ENCODE measurements around the gene IL34.

Gene IL34

DNA sequence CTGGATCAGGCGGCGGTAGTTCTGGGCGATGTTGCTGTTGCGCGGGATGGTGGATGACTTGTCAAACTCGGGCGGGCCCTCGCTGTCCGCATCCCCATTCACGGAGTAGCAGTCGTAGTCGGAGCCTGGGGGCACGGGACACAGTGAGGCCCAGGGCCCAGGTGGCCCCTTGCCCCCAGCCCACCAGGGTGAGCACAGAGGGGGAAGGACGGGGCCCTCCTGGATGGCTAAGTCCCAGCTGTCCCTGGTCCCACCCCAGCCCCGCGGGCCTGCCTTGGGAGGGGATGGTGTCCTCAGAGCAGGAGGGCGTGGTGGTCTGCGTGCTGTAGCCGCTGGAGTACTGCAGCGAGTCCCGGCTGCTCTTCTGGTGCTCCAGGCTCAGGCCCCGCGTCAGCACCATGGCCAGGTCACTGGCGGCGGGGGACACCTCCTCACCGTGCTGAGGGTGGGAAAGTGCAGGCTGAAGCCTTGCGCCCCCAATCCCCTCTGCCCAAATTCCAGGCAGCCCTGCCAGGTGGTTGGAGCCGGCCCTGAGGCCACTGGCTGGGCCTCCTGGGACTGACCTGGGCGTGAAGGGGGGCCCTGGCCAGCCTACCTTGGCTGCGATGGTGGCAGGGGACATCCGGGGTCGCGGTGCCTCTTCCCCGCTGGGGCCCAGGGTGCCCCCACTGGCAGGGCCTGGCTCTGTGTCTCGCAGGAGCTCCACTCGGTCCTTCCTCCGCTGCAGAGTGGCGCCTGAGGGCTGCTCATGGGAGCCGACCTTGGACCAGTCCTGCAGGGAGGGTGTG is 18.2 kb downstream of the IL34 start:
- no peak overlapping the region for H3K4me2 ChIP-seq (ENCODE audit: insufficient read depth, low read length)
- TF ChIP-seq EZH2 (IDR thresholded peaks at IDR 0.05; ENCODE audit: borderline replicate concordance, low read depth, low read length, severe bottlenecking): no peak
- TF ChIP-seq, protein P1, sequence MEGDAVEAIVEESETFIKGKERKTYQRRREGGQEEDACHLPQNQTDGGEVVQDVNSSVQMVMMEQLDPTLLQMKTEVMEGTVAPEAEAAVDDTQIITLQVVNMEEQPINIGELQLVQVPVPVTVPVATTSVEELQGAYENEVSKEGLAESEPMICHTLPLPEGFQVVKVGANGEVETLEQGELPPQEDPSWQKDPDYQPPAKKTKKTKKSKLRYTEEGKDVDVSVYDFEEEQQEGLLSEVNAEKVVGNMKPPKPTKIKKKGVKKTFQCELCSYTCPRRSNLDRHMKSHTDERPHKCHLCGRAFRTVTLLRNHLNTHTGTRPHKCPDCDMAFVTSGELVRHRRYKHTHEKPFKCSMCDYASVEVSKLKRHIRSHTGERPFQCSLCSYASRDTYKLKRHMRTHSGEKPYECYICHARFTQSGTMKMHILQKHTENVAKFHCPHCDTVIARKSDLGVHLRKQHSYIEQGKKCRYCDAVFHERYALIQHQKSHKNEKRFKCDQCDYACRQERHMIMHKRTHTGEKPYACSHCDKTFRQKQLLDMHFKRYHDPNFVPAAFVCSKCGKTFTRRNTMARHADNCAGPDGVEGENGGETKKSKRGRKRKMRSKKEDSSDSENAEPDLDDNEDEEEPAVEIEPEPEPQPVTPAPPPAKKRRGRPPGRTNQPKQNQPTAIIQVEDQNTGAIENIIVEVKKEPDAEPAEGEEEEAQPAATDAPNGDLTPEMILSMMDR (IDR thresholded peaks at IDR 0.05; ENCODE audit: borderline replicate concordance, extremely low read depth, low read length, poor library complexity, severe bottlenecking): no peak
- no peaks in the 10 kb centered on the region for H3K9me3 ChIP-seq (ENCODE audit: insufficient read depth, low read length, severe bottlenecking)
- H3K27me3 ChIP-seq (ENCODE audit: insufficient read depth, low read length, poor library complexity): no peaks in the 10 kb centered on the region
- no peak overlapping the region for H2AFZ ChIP-seq (ENCODE audit: low read depth, low read length)
- no peaks in the 10 kb centered on the region for H3K4me1 ChIP-seq (ENCODE audit: insufficient read depth, low read length)
- no peaks in the 10 kb centered on the region for H3K79me2 ChIP-seq (ENCODE audit: insufficient read depth, low read length)
- H4K20me1 ChIP-seq (ENCODE audit: insufficient read depth, low read length): no peaks in the 10 kb centered on the region
- H3K9ac ChIP-seq (ENCODE audit: low read depth, low read length): no peak overlapping the region
- H3K4me3 ChIP-seq (ENCODE audit: low read depth in 1 of 2, low read length in 2 of 2): no peak overlapping the region
- peaks cover 53% of the 10 kb centered on the region for H3K36me3 ChIP-seq (ENCODE audit: insufficient read depth, low read length)
- H3K27ac ChIP-seq (ENCODE audit: low read length): no peak overlapping the region
- DNase-seq (no peak), ATAC-seq (ENCODE audit: insufficient read depth, low read depth) (no peak)

DNA sequence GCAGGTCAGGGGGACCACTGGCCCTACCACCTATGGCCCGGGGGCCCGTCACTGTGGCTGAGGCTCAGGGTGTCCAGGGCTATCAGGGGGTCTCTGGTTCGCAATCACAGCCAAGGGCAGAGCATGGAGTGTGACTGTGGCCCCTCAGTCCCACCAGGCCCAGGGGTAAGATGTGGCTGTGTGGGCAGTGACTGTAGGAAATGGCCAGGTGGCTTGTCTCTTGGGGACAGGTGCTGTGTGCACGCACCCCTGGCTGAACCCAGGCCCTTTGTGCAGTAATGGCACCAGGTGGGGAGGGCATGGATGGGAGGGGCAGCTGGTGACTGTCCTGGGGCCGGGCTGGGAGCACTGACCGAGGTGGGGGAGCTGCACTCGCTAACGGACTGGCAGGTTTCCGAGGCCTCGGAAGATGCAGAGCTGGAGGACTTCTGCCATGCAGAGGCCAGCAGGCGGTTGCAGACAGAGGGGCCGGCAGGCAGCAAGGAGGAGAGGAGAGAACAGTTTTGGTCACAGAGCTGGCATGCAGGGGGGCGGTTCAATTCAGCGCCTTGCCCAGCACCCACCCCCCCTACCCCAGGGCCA is 18.8 kb downstream of the IL34 start:
- Histone ChIP-seq H3K79me2 (ENCODE audit: insufficient read depth, low read length) (no peaks in the 10 kb centered on the region), H3K27ac (ENCODE audit: low read length) (no peak overlapping the region), H3K4me3 (ENCODE audit: low read depth in 1 of 2, low read length in 2 of 2) (no peak overlapping the region), H2AFZ (ENCODE audit: low read depth, low read length) (no peak overlapping the region), H3K9me3 (ENCODE audit: insufficient read depth, low read length, severe bottlenecking) (no peaks in the 10 kb centered on the region), H3K36me3 (ENCODE audit: insufficient read depth, low read length) (peaks cover 60% of the 10 kb centered on the region), H3K4me1 (ENCODE audit: insufficient read depth, low read length) (no peaks in the 10 kb centered on the region), H4K20me1 (ENCODE audit: insufficient read depth, low read length) (no peaks in the 10 kb centered on the region), H3K9ac (ENCODE audit: low read depth, low read length) (no peak overlapping the region), H3K4me2 (ENCODE audit: insufficient read depth, low read length) (no peak overlapping the region), H3K27me3 (ENCODE audit: insufficient read depth, low read length, poor library complexity) (no peaks in the 10 kb centered on the region)
- ATAC-seq (ENCODE audit: insufficient read depth, low read depth): no peak
- TF ChIP-seq EZH2 (IDR thresholded peaks at IDR 0.05; ENCODE audit: borderline replicate concordance, low read depth, low read length, severe bottlenecking): no peak
- TF ChIP-seq, protein P1 (IDR thresholded peaks at IDR 0.05; ENCODE audit: borderline replicate concordance, extremely low read depth, low read length, poor library complexity, severe bottlenecking): no peak
- DNase-seq: no peak

DNA sequence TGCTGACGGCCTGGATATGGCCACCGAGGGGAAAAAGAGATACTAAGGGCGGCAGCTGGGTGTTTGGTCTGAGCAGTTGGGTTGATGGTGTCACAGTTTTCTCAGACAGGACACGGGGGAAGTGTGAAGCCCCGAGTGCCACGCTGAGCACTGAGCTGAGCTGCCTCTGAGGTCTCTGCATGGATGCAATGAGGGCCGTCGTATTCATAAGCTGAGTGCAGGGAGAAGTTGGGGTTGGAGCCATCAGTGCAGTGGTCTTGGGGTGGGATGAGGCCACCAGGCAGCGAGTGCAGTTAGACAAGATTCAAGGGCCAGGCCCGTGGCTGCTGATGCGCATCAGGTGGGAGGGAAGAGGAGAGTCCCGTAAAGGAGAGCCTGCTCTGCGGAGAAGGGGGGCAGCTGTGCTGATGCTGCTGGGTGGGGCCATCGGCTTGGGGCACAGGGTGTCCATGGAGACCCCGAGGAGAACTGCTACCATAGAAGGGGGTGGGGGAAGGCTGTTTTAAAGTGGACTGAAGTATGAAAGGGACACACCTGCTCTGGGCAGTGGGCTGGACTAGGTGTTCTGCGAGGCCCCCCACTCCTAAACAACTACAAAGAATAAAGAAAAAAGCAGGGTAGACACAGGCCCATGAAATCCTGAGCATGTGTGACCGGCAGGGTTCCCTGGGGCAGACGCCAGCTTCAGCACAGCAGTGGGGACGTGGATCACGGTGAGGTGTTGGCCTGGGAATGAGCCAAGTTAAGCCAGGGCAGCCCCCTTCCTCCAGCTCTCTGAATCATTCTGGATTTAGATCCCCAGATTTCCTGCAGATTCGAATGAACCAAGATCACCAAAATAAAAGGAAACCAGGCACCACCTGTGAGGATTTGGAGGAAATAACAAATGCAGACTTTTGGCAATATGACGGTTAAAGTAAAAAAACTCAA is 19.7 kb downstream of the IL34 start:
- Histone ChIP-seq H3K9ac (ENCODE audit: low read depth, low read length) (no peak overlapping the region), H2AFZ (ENCODE audit: low read depth, low read length) (no peak overlapping the region), H3K79me2 (ENCODE audit: insufficient read depth, low read length) (no peaks in the 10 kb centered on the region), H3K27ac (ENCODE audit: low read length) (no peak overlapping the region), H4K20me1 (ENCODE audit: insufficient read depth, low read length) (no peaks in the 10 kb centered on the region), H3K4me1 (ENCODE audit: insufficient read depth, low read length) (no peaks in the 10 kb centered on the region), H3K4me2 (ENCODE audit: insufficient read depth, low read length) (no peak overlapping the region), H3K9me3 (ENCODE audit: insufficient read depth, low read length, severe bottlenecking) (no peaks in the 10 kb centered on the region), H3K36me3 (ENCODE audit: insufficient read depth, low read length) (peaks cover 67% of the 10 kb centered on the region), H3K4me3 (ENCODE audit: low read depth in 1 of 2, low read length in 2 of 2) (no peak overlapping the region), H3K27me3 (ENCODE audit: insufficient read depth, low read length, poor library complexity) (no peaks in the 10 kb centered on the region)
- DNase-seq (no peak), ATAC-seq (ENCODE audit: insufficient read depth, low read depth) (no peak)
- TF ChIP-seq, protein P1 (IDR thresholded peaks at IDR 0.05; ENCODE audit: borderline replicate concordance, extremely low read depth, low read length, poor library complexity, severe bottlenecking): no peak
- no peak for TF ChIP-seq EZH2 (IDR thresholded peaks at IDR 0.05; ENCODE audit: borderline replicate concordance, low read depth, low read length, severe bottlenecking)
